Activated CD4-positive, alpha-beta T cell treated with anti-CD3 and anti-CD28 coated beads, Interleukin-2, amount 50 U/mL, for 16 hours (primary cell): Measurements from ENCODE around the gene ETDC.

Source experiments
- DNase-seq: peaks from one replicate; pipeline ENCODE4 v3.0.0-alpha.2; 2020

Gene ETDC

GRCh38 chrX:135347381-135348016, 38.2 kb downstream of the ETDC start:
- no peak for DNase-seq

- DNase-seq, result no peak
Observed at GRCh38 chrX:135354288-135354687, 45.0 kb downstream of the ETDC start.
